HL-60 (cell line): Measurements from ENCODE around the gene COL20A1.

Experiments
- DNase-seq, 2 experiments: peaks; one replicate each; pipeline ENCODE4 v3.0.0-alpha.2; 2010 to 2020; ENCODE audit warnings: low read depth in 1 of 2, low spot score in 1 of 2
- H3K27ac ChIP-seq: fragments of 250-450 bp; sonication (Bioruptor Pico); replicated peaks from 2 replicates; pipeline ENCODE4 v1.5.1; 2020; ENCODE audit warnings: mild to moderate bottlenecking, moderate library complexity
- H3K27me3 ChIP-seq: fragments of 250-450 bp; sonication (Bioruptor Pico); 2 replicates; pipeline ENCODE4 v1.5.1; 2021; ENCODE audit warnings: mild to moderate bottlenecking, moderate library complexity; ENCODE audit not compliant: insufficient read depth, poor library complexity, severe bottlenecking
- H3K4me3 ChIP-seq: replicated peaks from 2 replicates; pipeline ENCODE4 v1.5.1; 2011; ENCODE audit warnings: mild to moderate bottlenecking, control low read depth, low read length; ENCODE audit not compliant: insufficient read depth
- GABPA ChIP-seq: IDR thresholded peaks from 2 replicates; pipeline ENCODE4 v1.6.1; 2012; ENCODE audit warnings: low read depth
- POLR2AphosphoS5 ChIP-seq: IDR thresholded peaks from 2 replicates; pipeline ENCODE4 v1.6.1; 2012; ENCODE audit warnings: low read depth
- SPI1 ChIP-seq: IDR thresholded peaks from 2 replicates; pipeline ENCODE4 v1.6.1; 2012; ENCODE audit warnings: low read depth, mild to moderate bottlenecking, borderline replicate concordance
- TF ChIP-seq, protein P1 (sequence below): IDR thresholded peaks from one replicate; pipeline ENCODE4 v1.5.1; 2011; ENCODE audit warnings: low read length, control low read depth, inconsistent platforms; ENCODE audit not compliant: insufficient read depth
- TF ChIP-seq, protein P2 (sequence below): IDR thresholded peaks from 2 replicates; pipeline ENCODE4 v1.6.1; 2012; ENCODE audit warnings: low read depth; ENCODE audit not compliant: insufficient replicate concordance

Gene COL20A1

GRCh38 chr20:63329331-63330083 is 36.5 kb downstream of the COL20A1 start:
- TF ChIP-seq SPI1, result no peak
- no peak for DNase-seq
- Histone ChIP-seq H3K27me3 (no peaks in the 10 kb centered on the region), H3K27ac (no peak overlapping the region), H3K4me3 (no peak overlapping the region)

DNA sequence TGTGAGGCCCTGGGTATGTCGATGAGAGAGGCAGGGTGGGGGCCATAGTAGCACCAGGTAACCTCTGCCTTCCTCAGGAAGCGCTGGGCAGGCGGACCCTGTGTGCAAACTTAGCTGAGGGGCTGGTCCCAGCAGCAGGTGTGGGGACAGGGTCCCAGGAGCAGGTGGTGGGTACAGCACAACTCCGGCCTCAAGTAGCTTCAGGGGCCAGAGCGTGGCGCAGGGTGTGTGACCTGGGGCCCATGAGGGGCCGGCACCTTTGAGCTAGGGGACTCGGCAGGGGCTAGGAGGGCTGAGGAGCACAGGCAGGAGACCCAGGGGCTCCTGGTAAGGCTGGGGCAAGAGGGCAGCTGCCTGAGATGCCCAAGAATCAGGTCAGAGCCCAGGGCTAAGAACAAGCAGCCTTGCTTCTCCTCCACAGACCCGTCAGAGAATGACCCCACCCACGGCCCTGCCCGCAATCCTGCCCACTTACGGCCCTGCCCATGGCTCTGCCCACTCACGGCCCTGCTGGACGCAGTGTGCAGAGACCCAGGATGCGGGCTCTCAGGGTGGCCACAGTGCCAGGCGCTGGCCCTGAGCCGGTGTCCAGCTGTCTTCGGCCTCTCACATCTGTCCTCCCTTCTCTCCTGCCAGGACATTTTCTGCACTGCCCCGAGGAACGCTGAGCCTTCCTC is 37.2 kb downstream of the COL20A1 start:
- no peak overlapping the region for H3K4me3 ChIP-seq
- TF ChIP-seq GABPA (no peak), SPI1 (no peak), POLR2AphosphoS5 (no peak)
- TF ChIP-seq, protein P1, sequence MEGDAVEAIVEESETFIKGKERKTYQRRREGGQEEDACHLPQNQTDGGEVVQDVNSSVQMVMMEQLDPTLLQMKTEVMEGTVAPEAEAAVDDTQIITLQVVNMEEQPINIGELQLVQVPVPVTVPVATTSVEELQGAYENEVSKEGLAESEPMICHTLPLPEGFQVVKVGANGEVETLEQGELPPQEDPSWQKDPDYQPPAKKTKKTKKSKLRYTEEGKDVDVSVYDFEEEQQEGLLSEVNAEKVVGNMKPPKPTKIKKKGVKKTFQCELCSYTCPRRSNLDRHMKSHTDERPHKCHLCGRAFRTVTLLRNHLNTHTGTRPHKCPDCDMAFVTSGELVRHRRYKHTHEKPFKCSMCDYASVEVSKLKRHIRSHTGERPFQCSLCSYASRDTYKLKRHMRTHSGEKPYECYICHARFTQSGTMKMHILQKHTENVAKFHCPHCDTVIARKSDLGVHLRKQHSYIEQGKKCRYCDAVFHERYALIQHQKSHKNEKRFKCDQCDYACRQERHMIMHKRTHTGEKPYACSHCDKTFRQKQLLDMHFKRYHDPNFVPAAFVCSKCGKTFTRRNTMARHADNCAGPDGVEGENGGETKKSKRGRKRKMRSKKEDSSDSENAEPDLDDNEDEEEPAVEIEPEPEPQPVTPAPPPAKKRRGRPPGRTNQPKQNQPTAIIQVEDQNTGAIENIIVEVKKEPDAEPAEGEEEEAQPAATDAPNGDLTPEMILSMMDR, result no peak
- TF ChIP-seq, protein P2, sequence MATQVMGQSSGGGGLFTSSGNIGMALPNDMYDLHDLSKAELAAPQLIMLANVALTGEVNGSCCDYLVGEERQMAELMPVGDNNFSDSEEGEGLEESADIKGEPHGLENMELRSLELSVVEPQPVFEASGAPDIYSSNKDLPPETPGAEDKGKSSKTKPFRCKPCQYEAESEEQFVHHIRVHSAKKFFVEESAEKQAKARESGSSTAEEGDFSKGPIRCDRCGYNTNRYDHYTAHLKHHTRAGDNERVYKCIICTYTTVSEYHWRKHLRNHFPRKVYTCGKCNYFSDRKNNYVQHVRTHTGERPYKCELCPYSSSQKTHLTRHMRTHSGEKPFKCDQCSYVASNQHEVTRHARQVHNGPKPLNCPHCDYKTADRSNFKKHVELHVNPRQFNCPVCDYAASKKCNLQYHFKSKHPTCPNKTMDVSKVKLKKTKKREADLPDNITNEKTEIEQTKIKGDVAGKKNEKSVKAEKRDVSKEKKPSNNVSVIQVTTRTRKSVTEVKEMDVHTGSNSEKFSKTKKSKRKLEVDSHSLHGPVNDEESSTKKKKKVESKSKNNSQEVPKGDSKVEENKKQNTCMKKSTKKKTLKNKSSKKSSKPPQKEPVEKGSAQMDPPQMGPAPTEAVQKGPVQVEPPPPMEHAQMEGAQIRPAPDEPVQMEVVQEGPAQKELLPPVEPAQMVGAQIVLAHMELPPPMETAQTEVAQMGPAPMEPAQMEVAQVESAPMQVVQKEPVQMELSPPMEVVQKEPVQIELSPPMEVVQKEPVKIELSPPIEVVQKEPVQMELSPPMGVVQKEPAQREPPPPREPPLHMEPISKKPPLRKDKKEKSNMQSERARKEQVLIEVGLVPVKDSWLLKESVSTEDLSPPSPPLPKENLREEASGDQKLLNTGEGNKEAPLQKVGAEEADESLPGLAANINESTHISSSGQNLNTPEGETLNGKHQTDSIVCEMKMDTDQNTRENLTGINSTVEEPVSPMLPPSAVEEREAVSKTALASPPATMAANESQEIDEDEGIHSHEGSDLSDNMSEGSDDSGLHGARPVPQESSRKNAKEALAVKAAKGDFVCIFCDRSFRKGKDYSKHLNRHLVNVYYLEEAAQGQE, result no peak
- H3K27me3 ChIP-seq, result no peaks in the 10 kb centered on the region
- H3K27ac ChIP-seq, result no peak overlapping the region
- DNase-seq, result no peak

- H3K4me3 ChIP-seq, result no peak overlapping the region
- TF ChIP-seq, protein P1, result no peak
- TF ChIP-seq SPI1 (no peak), POLR2AphosphoS5 (no peak), GABPA (no peak)
- TF ChIP-seq, protein P2, result no peak
- H3K27ac ChIP-seq, result no peak overlapping the region
- DNase-seq, result no peak
- no peaks in the 10 kb centered on the region for H3K27me3 ChIP-seq
Observed at GRCh38 chr20:63330940-63331339, 38.0 kb downstream of the COL20A1 start.

GRCh38 chr20:63331741-63332400 is 38.9 kb downstream of the COL20A1 start:
- DNase-seq, result no peak
- Histone ChIP-seq H3K4me3 (no peak overlapping the region), H3K27me3 (no peaks in the 10 kb centered on the region), H3K27ac (no peak overlapping the region)
- TF ChIP-seq SPI1, result no peak
- TF ChIP-seq POLR2AphosphoS5, result no peak
